NCI-H460 (cell line): ENCODE measurements around the gene SSX1. TPM values are rescaled to one million over a fixed set of nuclear protein-coding genes. Genes with fewer than 3 reads are reported as not detected.
"Not testable (repeated sequence)": the region's sequence is repeated elsewhere in the genome, so short reads cannot be mapped to it uniquely, and the experiment has no call there.

Experiments
- DNase-seq: peaks from one replicate; pipeline ENCODE4 v3.0.0-alpha.2; 2016; ENCODE audit warnings: low read depth; ENCODE audit errors: extremely low read depth
- polyA plus RNA-seq: library from polyadenylated mRNA; depleted of rRNA; stranded (reverse); fragments of >200 nt; gene quantifications from 2 replicates; pipeline ENCODE4 v1.2.3, GENCODE V29; 2014; cell fraction: nucleus; rRNA removed
- small RNA-seq, 2 experiments: library from RNA; depleted of rRNA; stranded (forward); fragments of <200 nt; gene quantifications; one replicate each; pipeline ENCODE3, GENCODE V24; 2014
- total RNA-seq: library from RNA; depleted of rRNA; stranded (reverse); fragments of >200 nt; shearing (Covaris generic); gene quantifications from 2 replicates; pipeline ENCODE4 v1.2.3, GENCODE V29; 2014; rRNA removed

SSX1 gene, protein sequence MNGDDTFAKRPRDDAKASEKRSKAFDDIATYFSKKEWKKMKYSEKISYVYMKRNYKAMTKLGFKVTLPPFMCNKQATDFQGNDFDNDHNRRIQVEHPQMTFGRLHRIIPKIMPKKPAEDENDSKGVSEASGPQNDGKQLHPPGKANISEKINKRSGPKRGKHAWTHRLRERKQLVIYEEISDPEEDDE
- total RNA-seq, result not detected in 2 replicates
- polyA plus RNA-seq, result not detected in 2 replicates

DNA sequence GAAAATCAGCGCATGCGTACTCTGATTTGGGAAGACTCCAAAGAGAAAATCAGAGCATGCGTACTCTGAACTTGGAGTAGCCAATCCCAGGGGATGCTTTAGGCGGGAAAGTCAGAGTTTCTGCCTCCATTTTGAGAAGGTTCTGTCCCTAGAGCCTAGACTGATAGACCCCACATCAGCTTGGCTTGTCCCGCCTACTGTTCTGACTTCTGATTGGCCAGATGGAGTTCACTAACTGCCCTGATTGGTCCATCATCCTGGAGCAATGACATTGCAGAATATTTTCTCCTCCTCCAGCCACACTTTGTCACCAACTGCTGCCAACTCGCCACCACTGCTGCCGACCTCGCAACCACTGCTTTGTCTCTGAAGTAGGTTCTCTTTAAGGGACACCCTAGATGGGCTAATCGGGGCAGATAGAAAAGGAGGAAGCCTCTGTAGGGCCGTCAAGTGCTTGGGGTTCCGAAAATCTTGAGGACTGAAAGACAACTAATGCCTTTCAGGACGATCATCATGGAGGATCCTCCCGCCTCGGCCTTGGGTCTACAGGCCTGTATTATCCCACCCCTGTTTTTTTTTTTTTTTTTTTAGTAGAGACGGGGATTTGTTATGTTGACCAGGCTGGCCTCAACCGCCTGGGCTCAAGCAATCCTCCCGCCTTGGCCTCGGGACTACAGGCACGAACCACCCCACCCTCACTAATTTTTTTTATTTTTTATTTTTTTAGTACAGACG is at the start of gene SSX1:
SSX1 (plus strand) TSS at position 331 of the 735 bp plus-strand sequence. CDS start 1,850 bp downstream, outside the sequence.
- DNase-seq, result not testable (repeated sequence)

- not testable (repeated sequence) for DNase-seq
These were observed 40.9 kb upstream of the SSX1 start for GRCh38 chrX:48214341-48214740.

GRCh38 chrX:48224196-48224595 is 31.0 kb upstream of the SSX1 start:
- not testable (repeated sequence) for DNase-seq

DNA sequence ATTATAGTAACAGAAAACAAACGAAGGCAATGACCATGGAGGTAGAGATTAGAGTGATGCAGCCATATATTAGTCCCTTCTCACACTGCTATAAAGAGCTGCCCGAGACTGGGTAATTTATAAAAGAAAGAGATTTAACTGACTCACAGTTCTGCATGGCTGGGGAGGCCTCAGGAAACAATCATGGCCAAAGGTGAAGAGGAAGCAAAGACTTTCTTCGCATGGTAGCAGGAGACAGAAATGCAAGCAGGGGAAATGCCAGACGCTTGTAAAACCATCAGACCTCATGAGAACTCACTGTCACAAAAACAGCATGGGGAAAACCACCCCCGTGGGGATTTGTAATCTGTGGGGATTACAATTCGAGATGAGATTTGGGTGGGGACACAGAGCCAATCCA is 2.2 kb upstream of the SSX1 start:
- not testable (repeated sequence) for DNase-seq

GRCh38 chrX:48274365-48274764 is 19.2 kb downstream of the SSX1 start:
- not testable (repeated sequence) for DNase-seq

DNA sequence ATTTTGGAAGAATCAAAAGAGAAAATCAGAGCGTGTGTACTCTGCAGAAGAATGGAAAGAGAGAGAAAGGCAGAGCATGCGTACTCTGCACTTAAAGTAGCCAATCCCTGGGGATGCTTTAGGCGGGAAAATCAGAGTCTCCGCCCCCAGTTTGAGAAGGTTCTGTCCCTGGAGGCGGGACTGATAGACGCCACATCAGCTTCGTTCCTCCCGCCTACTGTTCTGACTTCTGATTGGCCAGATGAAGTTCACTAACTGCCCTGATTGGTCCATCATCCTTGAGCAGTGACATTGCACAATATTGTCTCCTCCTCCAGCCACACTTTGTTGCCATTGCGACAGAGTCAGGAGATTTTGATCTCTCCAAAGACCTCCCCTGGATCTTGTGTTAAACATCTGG is 23.8 kb downstream of the SSX1 start:
- no peak for DNase-seq

GRCh38 chrX:48280729-48281128 is 25.5 kb downstream of the SSX1 start:
- DNase-seq, result not testable (repeated sequence)

DNA sequence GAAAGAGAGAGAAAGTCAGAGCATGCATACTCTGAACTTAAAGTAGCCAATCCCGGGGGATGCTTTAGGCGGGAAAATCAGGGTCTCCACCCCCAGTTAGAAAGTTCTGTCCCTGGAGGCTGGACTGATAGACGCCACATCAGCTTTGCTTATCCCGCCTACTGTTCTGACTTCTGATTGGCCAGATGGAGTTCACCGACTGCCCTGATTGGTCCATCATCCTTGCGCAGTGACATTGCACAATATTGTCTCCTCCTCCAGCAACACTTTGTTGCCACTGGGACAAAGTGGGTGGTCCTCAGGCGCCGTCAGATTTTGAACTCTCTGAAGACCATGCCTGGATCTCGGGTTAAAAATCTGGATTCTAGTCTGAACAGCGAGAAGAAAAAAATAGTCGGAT is 51.0 kb downstream of the SSX1 start:
- DNase-seq, result no peak

DNA sequence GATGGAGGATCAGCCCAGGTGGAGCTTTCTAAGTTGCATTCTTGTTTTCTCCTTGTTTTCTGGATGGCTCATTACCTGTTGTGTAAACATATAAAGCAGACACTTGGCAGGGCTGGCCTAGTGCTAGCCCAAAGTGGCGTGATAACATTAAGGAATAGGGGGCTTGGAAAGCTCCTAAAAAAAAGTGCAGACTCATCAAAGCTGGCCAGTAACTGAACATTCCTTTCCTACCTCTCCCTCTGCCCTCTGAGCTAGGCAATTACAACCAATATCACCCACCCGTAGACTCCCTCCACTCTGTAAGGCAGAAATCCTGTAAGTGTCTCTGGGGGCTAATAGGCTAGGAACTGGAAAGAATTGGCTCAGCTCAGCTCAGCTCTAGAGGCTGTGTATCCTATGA is 58.8 kb downstream of the SSX1 start:
- not testable (repeated sequence) for DNase-seq

Small RNA genes lying within 50 kb of the gene (small RNA-seq; reads per million reads assigned to genes)
- gene AC245047.3 (0 reads per million in 2 experiments), gene AC245047.4 (0 reads per million in 2 experiments), gene RNA5SP503 (0 reads per million in 2 experiments)

Other genes with a start within 250 kb of the SSX1 start
- gene SPACA5, start 248.4 kb upstream of the SSX1 start, total RNA-seq, result not detected in 2 replicates
- gene ZNF630, start 183.8 kb upstream of the SSX1 start, total RNA-seq, result 1.6 and 2.4 TPM in 2 replicates
- gene SPACA5B, start 124.8 kb upstream of the SSX1 start, total RNA-seq, result not detected in 2 replicates
- gene SSX5, start 58.6 kb upstream of the SSX1 start, total RNA-seq, result not detected in 2 replicates
- not detected in 2 replicates for gene SSX3, start 101.3 kb downstream of the SSX1 start, total RNA-seq
- gene SSX4, start 128.1 kb downstream of the SSX1 start, total RNA-seq, result not detected in 2 replicates
- not detected in 2 replicates for gene SSX4B, start 156.6 kb downstream of the SSX1 start, total RNA-seq
- gene SLC38A5, start 214.9 kb downstream of the SSX1 start, total RNA-seq, result 43.8 and 49.3 TPM in 2 replicates
- 74.8 and 93.3 TPM in 2 replicates for gene FTSJ1, start 220.8 kb downstream of the SSX1 start, total RNA-seq